Measurements from ENCODE around the gene WWOX. TPM values are rescaled to one million over a fixed set of nuclear protein-coding genes. Genes with fewer than 3 reads are reported as not detected.

WWOX gene
- total RNA-seq, 1 experiment from 2014 or later, result 79.9 TPM

DNA sequence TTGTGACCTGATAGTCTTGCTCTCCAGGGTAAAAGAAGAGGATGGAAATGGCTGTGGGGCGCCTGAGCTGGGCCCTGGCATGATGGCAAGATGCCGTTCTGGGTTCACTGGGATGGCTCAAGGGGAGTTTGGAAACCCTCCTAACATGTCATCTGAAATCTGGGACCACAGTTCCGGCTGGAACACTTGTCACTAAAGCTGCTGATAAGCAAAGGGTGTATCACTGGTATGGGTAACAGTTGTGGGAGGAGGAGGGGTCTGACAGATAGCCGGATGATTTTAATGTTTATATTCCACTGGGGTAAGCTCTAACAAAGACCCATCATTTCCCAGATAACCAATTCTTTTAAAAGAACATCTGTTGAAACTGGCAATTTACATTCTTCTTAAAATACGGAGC, 390.2 kb downstream of the WWOX start:
- no peak overlapping the region for H3K4me3 ChIP-seq (ENCODE audit: low read depth, low read length, poor library complexity, severe bottlenecking)
- intact Hi-C loops (cut with micrococcal nuclease; ENCODE audit: unreplicated experiment), result no loop called here
- ChIA-PET POLR2A (ENCODE audit: low non-redundant PET) (no interaction called here), CTCF (no interaction called here)
- no peak overlapping the region for H3K27ac ChIP-seq (ENCODE audit: low read depth, low read length, poor library complexity, severe bottlenecking)
- no peaks in the 10 kb centered on the region for H3K36me3 ChIP-seq (ENCODE audit: insufficient read depth, low read length, poor library complexity, severe bottlenecking)
- no peak for TF ChIP-seq CTCF (conservative IDR thresholded peaks at IDR 0.05; ENCODE audit: low read depth, low read length)
- no peak for TF ChIP-seq EZH2 (IDR thresholded peaks at IDR 0.05; ENCODE audit: borderline replicate concordance, low read depth, low read length, poor library complexity, severe bottlenecking)
- no peaks in the 10 kb centered on the region for H3K9me3 ChIP-seq (ENCODE audit: low read depth, low read length, poor library complexity, severe bottlenecking)
- no TSS peak for BruUV-seq (replicated peaks)
- H3K4me1 ChIP-seq (ENCODE audit: insufficient read depth, low read length, poor library complexity, severe bottlenecking), result no peaks in the 10 kb centered on the region
- no peaks in the 10 kb centered on the region for H3K27me3 ChIP-seq (replicated peaks; ENCODE audit: insufficient read depth, low read depth, low read length, poor library complexity)
- DNase-seq (ENCODE audit: low spot score), result no peak

- Histone ChIP-seq H3K36me3 (ENCODE audit: insufficient read depth, low read length, poor library complexity, severe bottlenecking) (no peaks in the 10 kb centered on the region), H3K4me3 (ENCODE audit: low read depth, low read length, poor library complexity, severe bottlenecking) (no peak overlapping the region), H3K27ac (ENCODE audit: low read depth, low read length, poor library complexity, severe bottlenecking) (no peak overlapping the region), H3K27me3 (replicated peaks; ENCODE audit: insufficient read depth, low read depth, low read length, poor library complexity) (no peaks in the 10 kb centered on the region), H3K9me3 (ENCODE audit: low read depth, low read length, poor library complexity, severe bottlenecking) (no peaks in the 10 kb centered on the region), H3K4me1 (ENCODE audit: insufficient read depth, low read length, poor library complexity, severe bottlenecking) (no peaks in the 10 kb centered on the region)
- CTCF ChIA-PET, result no interaction called here
- BruUV-seq (replicated peaks), result no TSS peak
- TF ChIP-seq CTCF (conservative IDR thresholded peaks at IDR 0.05; ENCODE audit: low read depth, low read length) (no peak), EZH2 (IDR thresholded peaks at IDR 0.05; ENCODE audit: borderline replicate concordance, low read depth, low read length, poor library complexity, severe bottlenecking) (no peak)
- intact Hi-C loops (cut with micrococcal nuclease; ENCODE audit: unreplicated experiment), result no loop called here
- DNase-seq (ENCODE audit: low spot score), result no peak
- POLR2A ChIA-PET (ENCODE audit: low non-redundant PET), result no interaction called here
Observed at GRCh38 chr16:78490431-78490830, 391.0 kb downstream of the WWOX start.

GRCh38 chr16:78490847-78491246, 391.4 kb downstream of the WWOX start:
- DNase-seq (ENCODE audit: low spot score), result no peak
- intact Hi-C loops (cut with micrococcal nuclease; ENCODE audit: unreplicated experiment), result no loop called here
- BruUV-seq (replicated peaks), result no TSS peak
- Histone ChIP-seq H3K9me3 (ENCODE audit: low read depth, low read length, poor library complexity, severe bottlenecking) (no peaks in the 10 kb centered on the region), H3K36me3 (ENCODE audit: insufficient read depth, low read length, poor library complexity, severe bottlenecking) (no peaks in the 10 kb centered on the region), H3K27me3 (replicated peaks; ENCODE audit: insufficient read depth, low read depth, low read length, poor library complexity) (no peaks in the 10 kb centered on the region), H3K4me3 (ENCODE audit: low read depth, low read length, poor library complexity, severe bottlenecking) (no peak overlapping the region), H3K27ac (ENCODE audit: low read depth, low read length, poor library complexity, severe bottlenecking) (no peak overlapping the region), H3K4me1 (ENCODE audit: insufficient read depth, low read length, poor library complexity, severe bottlenecking) (no peaks in the 10 kb centered on the region)
- CTCF ChIA-PET, result no interaction called here
- POLR2A ChIA-PET (ENCODE audit: low non-redundant PET), result no interaction called here
- TF ChIP-seq CTCF (conservative IDR thresholded peaks at IDR 0.05; ENCODE audit: low read depth, low read length), result no peak

Data from A673 (cell line).